NOMO-1 treated with dmso at 0.1 percent for 144 hours (cell line): Measurements from ENCODE around the gene RARS2.
A peak's percentile ranks its signal among the peaks of the same experiment; 100 is the strongest.
"Not testable (repeated sequence)": the region's sequence is repeated elsewhere in the genome, so short reads cannot be mapped to it uniquely, and the experiment has no call there.

Source experiments
- DNase-seq: peaks from one replicate; lab custom pipeline; 2025; ENCODE audit not compliant: unreplicated experiment; lab: John Stamatoyannopoulos, UW

RARS2 gene, protein sequence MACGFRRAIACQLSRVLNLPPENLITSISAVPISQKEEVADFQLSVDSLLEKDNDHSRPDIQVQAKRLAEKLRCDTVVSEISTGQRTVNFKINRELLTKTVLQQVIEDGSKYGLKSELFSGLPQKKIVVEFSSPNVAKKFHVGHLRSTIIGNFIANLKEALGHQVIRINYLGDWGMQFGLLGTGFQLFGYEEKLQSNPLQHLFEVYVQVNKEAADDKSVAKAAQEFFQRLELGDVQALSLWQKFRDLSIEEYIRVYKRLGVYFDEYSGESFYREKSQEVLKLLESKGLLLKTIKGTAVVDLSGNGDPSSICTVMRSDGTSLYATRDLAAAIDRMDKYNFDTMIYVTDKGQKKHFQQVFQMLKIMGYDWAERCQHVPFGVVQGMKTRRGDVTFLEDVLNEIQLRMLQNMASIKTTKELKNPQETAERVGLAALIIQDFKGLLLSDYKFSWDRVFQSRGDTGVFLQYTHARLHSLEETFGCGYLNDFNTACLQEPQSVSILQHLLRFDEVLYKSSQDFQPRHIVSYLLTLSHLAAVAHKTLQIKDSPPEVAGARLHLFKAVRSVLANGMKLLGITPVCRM

DNA sequence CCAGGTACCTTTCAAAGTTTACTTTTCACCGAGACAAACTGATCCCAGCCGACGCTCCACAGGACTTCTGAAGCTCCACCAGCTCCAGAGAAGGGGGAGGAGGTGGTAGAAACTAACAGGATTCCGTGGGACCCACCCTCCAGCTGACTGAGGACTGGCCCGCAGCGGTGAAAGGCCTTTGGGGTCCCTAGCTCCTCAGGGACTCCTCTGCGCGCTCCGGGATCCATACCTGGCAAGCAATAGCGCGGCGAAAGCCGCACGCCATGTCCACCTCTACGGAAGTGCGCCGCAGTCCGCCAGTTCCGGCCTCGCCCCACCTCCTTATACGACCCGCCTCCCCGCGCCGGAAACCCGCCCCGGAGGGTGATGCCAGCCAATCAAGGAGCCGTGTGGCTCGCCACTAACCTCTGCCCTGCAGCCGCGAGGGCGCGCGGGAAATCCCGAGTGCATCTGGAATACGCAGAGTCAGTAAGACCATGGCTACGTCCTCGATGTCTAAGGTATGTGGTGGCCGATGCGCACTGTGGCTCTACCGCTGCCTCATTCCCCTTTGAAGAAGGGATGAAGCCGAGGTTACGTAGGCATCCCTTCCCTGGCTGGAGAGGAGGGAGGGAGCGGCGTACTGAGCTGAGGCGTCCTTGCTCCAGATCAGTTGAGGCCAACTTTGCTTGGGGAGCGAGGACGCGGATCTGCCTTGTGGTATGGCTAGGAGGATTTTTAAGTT is at the start of gene RARS2, which contains the start of gene ORC3:
Gene RARS2 (minus strand): TSS at position 295 of the 724 bp plus-strand sequence. CDS start 30 bp downstream, at position 265.
Gene ORC3 (plus strand): TSS at position 443 of the 724 bp plus-strand sequence. CDS start 34 bp downstream, at position 477.
- DNase-seq: peak; percentile 90

- DNase-seq: no peak
These were observed 49.6 kb upstream of the RARS2 start for GRCh38 chr6:87639373-87639772.

GRCh38 chr6:87637106-87637505 is 47.3 kb upstream of the RARS2 start:
- DNase-seq: no peak

- DNase-seq: no peak
These were observed 46.5 kb upstream of the RARS2 start for GRCh38 chr6:87636315-87636714.

GRCh38 chr6:87633851-87634250 is 44.1 kb upstream of the RARS2 start:
- no peak for DNase-seq

GRCh38 chr6:87630746-87631145 is 41.0 kb upstream of the RARS2 start:
- DNase-seq: no peak

DNA sequence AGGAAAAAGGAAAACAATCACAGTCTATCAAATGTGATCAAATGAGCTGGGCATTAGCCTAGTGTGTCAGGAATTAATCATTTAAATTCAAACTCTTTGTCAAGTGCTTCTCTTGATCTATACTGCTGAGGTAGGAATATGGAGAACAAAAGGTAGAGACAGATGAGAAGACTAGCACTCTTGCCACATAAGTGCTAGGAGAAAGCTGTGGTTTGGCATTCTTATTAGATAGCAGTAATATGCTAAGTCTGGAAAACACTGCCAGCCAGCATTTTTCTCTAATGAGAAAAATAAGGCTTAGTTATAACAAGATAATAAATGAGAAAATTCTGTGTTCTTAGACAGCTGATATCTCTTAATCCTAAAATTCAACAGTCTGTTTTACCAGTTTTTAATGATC is 39.1 kb upstream of the RARS2 start:
- DNase-seq: no peak

DNA sequence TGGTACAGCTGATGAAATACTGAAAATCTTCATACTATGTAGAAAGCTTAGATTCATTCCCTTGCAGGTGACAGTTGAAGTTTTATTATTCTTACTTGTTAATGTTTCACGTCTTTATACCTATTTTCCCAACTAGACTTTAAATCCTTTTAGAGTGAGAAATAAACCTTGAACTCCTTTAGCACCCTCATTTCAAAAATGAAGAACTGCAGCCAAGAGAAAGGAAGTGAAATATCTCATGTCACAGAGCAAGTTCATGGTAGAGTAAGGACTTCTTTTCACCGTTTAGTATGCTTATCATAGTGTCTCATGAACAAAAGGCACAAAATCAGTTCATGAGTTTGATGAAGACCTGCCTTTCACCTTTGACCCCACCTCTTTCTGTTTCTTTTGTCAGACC is 38.6 kb upstream of the RARS2 start:
- no peak for DNase-seq

DNA sequence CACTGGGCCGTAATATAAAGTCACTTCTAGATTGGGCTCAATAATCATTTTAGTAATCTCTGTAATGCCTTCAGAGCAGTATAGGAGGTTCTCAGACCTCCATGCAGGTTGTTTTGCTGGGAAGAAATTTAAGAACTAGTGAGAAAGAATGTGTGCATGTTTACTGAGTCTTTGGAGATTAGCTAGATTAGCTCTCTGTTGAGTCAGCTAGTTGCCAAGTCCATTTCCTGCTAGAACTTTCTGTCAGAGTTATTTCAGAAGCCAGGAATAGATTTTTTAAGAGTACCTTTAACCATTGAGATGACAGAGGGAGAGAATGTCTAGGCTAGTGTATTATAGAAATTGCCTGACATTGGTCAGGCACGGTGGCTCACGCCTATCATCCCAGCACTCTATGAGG is 33.5 kb upstream of the RARS2 start:
- no peak for DNase-seq

DNA sequence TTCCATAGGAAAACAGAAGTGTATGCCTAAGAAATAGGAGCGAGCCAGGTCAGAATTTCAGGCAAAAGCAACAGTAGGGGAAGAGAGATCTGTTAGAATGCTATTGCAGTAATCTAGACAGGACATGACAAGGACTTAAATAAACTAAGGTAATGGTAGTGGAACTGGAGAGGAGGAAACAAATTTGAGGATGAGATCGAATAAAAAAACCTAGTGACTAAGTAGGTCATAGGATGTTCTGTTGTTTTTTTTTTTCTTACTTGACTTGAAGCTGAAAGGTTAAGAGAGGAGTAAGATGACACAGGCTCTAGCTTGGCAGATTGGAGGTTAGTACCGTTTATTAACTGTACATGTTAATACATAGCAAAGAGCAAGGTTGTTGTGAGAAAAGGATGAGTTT is 28.7 kb upstream of the RARS2 start:
- no peak for DNase-seq

DNA sequence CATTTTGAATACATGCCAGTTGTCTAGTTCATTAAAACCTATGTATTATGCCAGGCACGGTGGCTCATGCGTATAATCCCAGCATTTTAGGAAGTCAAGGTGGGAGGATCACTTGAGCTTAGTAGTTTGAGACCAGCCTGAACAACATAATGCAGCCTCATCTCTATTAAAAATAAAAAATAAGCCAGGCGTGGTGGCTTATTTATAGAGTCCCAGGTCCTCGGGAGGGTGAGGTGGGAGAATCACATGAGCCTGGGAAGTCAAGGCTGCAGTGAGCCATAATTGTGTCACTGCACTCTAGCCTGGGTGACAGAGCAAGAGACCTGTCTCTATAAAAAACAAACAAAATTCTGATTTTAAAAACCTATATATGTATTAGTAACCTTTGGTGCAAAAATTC is 27.6 kb upstream of the RARS2 start:
- no peak for DNase-seq

DNA sequence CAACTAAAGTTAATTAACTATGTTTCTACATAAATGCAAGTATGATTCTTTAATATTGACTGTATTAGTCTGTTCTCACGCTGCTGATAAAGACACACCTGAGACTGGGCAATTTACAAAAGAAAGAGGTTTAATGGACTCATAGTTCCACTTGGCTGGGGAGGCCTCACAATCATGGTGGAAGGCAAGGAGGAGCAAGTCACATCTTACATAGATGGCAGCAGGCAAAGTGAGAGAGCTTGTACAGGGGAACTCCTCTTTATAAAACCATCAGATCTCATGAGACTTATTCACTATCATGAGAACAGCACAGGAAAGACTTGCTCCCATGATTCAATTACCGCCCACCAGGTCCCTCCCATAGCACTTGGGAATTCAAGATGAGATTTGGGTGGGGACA is 23.2 kb upstream of the RARS2 start:
- not testable (repeated sequence) for DNase-seq

DNA sequence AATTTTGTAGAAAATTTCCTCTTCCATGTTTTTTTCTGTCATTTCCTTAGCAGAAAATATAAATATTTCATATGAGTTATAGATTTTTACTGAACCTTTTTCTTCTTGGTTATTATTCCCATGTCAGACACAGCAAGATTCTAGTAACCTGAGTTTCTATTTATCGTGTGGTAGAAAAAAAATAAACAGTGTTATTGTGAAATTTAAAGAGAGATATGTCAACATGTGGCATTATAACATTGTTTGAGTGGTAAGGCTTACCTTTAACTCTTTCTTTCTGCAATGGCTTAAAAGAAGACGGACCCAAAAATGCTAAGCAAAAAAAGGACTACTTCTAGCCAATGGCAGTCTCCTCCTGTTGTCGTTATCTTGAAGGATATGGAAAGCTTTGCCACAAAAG is 19.0 kb upstream of the RARS2 start:
- no peak for DNase-seq

GRCh38 chr6:87606199-87606598 is 16.4 kb upstream of the RARS2 start:
- DNase-seq: no peak

- DNase-seq: no peak
These were observed 10.8 kb upstream of the RARS2 start for GRCh38 chr6:87600576-87600975.

- DNase-seq: no peak
These were observed 1.2 kb upstream of the RARS2 start for GRCh38 chr6:87590990-87591389.

DNA sequence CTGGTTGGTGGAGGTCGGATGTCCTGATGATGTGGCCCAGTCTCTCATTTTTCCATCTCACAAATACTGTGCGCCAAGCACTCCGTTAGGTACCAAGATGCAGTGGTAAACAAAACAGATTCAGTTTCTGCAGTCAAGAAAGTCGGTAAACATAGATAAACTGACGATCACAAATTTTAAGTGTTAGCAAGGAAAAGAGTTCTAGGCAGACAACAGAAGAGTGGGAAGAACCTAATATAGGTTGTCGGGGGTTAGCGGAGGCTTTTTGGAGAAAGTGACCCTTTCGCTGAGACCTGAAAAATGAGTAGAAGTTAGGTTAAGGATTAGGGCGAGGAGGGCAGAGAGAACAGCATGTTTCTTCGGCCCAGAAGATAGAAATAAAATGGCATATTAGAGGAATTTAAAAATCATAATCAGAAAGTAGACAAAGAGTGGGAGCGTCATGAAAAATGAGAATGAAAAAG is 662 bp upstream of the RARS2 start:
- DNase-seq: no peak

- DNase-seq: no peak
These were observed 905 bp downstream of the RARS2 start for GRCh38 chr6:87588756-87589407.

GRCh38 chr6:87586371-87587077 is 3.3 kb downstream of the RARS2 start:
- no peak for DNase-seq

GRCh38 chr6:87583822-87584221 is 6.0 kb downstream of the RARS2 start:
- no peak for DNase-seq

GRCh38 chr6:87575423-87575822 is 14.4 kb downstream of the RARS2 start:
- no peak for DNase-seq
